Activated naive CD8-positive, alpha-beta T cell treated with anti-CD3 and anti-CD28 coated beads, Interleukin-2, amount 10 ng/mL, durations not matched to agents 7 days and 5 days (primary cell): Measurements from ENCODE around the gene FCMR. TPM values are rescaled to one million over a fixed set of nuclear protein-coding genes. Genes with fewer than 3 reads are reported as not detected.
A peak's percentile ranks its signal among the peaks of the same experiment; 100 is the strongest.
"Not testable (repeated sequence)": the region's sequence is repeated elsewhere in the genome, so short reads cannot be mapped to it uniquely, and the experiment has no call there.

Source experiments
- ATAC-seq: fragments of 150-1000 bp; cut with Tn5 transposase; one replicate; pipeline ENCODE4 v1.10.0; 2021; ENCODE audit warnings: low read depth, moderate library complexity
- POLR2A ChIA-PET: fragments of 350-600 bp; sonication (Branson Sonifier 250); formaldehyde crosslinking; loops from one replicate; lab custom pipeline; 2021; ENCODE audit warnings: antibody characterized with exemption; lab: Charles Lee
- DNase-seq: peaks from one replicate; pipeline ENCODE4 v3.0.0; 2021
- H3K27ac Mint-ChIP-seq: one replicate; pipeline ENCODE4 v1.8.0; 2022; ENCODE audit warnings: mild to moderate bottlenecking, mixed read lengths
- H3K27me3 Mint-ChIP-seq: one replicate; pipeline ENCODE4 v1.8.0; 2022; ENCODE audit warnings: mild to moderate bottlenecking, moderate library complexity, mixed read lengths
- H3K36me3 Mint-ChIP-seq: one replicate; pipeline ENCODE4 v1.8.0; 2021; ENCODE audit warnings: mild to moderate bottlenecking, mixed read lengths
- H3K4me1 Mint-ChIP-seq: one replicate; pipeline ENCODE4 v1.8.0; 2021; ENCODE audit warnings: mixed read lengths
- H3K4me3 Mint-ChIP-seq: one replicate; pipeline ENCODE4 v1.8.0; 2022; ENCODE audit warnings: mild to moderate bottlenecking, moderate library complexity, mixed read lengths
- H3K9me3 Mint-ChIP-seq: one replicate; pipeline ENCODE4 v1.8.0; 2021; ENCODE audit warnings: mixed read lengths
- total RNA-seq, 2 experiments: library from RNA; stranded (reverse); gene quantifications; one replicate each; pipeline ENCODE4 v1.2.3, GENCODE V29; 2021

Gene FCMR
- total RNA-seq, 2 experiments from 2014 or later = 145 to 159 TPM

DNA sequence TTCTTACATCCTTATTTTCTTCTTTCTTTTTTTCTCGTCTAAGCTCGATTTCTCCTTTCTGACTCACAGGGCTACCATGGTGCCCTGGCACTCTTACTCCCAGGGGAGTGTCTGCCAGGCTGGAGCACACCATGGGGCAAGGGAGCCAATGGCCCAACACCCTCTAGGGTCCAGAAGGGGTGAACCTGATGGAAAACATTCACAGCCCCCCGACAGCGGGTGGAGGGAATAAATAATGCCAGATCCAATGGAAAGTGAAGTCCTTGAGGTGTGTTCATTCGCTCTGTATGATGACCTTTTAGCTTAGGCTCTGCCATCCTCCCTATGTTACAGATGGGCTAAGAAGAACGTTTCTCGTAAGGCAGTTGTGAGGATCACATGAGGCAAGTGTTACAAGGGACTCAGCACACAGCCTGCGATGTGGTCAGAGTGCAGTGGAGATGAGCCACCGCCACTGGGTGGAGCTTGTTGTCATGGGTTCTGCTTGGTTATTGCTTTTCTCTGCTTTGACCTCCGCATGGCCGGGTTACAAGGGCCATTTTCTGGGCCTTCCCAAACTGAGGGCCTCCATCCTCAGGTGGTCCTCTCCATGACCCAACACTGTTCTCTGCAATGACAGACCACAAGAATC, 3.5 kb upstream of the FCMR start:
- Mint-ChIP-seq H3K4me3 (no peak overlapping the region), H3K36me3 (no peaks in the 10 kb centered on the region)
- ATAC-seq = peak; percentile 60

DNA sequence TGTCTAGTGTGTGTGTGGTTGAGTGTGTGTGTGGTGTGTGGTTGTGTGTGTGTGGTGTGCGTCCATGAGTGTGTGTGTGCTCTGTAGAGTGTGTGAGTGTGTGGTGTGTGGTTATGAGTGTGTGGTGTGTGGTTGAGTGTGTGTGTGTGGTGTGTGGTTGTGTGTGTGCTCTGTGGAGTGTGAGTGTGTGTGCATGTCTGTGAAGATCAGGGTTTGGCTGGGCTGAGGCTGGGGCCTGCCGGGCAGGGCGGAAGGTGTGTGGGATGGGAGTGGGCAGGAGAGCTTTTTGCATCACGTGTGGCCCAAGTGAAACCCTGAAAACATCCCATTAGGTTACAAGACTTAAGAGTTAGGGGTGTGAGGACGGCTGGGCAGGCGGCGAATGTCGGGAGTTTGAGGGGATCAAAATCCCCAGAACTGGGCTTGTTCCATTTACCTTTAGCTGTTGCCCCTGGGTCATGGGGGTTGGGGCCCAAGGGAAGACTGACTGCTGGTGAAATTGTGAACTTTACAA, 2.9 kb upstream of the FCMR start:
- Mint-ChIP-seq H3K4me1 (peaks cover 23% of the 10 kb centered on the region), H3K9me3 (no peaks in the 10 kb centered on the region), H3K36me3 (peaks cover 3% of the 10 kb centered on the region), H3K27ac (no peak overlapping the region), H3K4me3 (no peak overlapping the region), H3K27me3 (no peaks in the 10 kb centered on the region)
- no peak for ATAC-seq
- POLR2A ChIA-PET = interaction anchor here (0.7 to 2.6 kb wide), 6 partner anchors 8 to 144 kb away, joined by 3 to 10 read pairs (median 3); no protein-coding TSS in a partner anchor
- peak; percentile 56 for DNase-seq

More for the DNA sequence above, 3.5 kb upstream of the FCMR start:
- POLR2A ChIA-PET = interaction anchor here (1.0 to 2.6 kb wide), 5 partner anchors 9 to 55 kb away, joined by 3 to 10 read pairs (median 3); no protein-coding TSS in a partner anchor
- no peak overlapping the region for H3K27ac Mint-ChIP-seq
- H3K27me3 Mint-ChIP-seq = no peaks in the 10 kb centered on the region
- no peaks in the 10 kb centered on the region for H3K9me3 Mint-ChIP-seq
- peak; percentile 63 for DNase-seq
- H3K4me1 Mint-ChIP-seq = peaks cover 24% of the 10 kb centered on the region

DNA sequence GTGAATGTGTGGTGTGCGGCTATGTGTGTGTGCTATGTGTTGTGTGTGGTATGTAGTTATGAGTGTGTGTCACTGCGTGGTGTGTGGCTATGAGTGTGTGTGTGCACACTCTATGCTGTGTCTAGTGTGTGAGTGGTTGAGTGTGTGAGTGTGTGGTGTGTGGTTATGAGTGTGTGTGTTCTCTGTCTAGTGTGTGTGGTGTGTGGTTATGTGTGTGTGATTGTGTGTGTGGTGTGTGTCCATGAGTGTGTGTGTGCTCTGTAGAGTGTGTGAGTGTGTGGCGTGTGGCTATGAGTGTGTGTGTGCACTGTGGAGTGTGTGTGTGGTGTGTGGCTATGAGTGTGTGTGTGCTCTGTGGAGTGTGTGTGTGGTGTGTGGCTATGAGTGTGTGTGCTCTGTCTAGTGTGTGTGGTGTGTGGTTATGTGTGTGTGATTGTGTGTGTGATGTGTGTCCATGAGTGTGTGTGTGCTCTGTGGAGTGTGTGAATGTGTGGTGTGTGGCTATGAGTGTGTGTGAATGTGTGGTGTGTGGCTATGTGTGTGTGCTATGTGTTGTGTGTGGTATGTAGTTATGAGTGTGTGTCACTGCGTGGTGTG, 2.3 kb upstream of the FCMR start:
- H3K4me3 Mint-ChIP-seq, H3K9me3 Mint-ChIP-seq, H3K36me3 Mint-ChIP-seq, H3K27ac Mint-ChIP-seq, DNase-seq, ATAC-seq, H3K27me3 Mint-ChIP-seq: not testable (repeated sequence)
- POLR2A ChIA-PET = interaction anchor here (0.7 to 2.6 kb wide), 3 partner anchors 12 to 145 kb away, joined by 3 to 10 read pairs (median 3); no protein-coding TSS in a partner anchor
- peaks cover 25% of the 10 kb centered on the region for H3K4me1 Mint-ChIP-seq

DNA sequence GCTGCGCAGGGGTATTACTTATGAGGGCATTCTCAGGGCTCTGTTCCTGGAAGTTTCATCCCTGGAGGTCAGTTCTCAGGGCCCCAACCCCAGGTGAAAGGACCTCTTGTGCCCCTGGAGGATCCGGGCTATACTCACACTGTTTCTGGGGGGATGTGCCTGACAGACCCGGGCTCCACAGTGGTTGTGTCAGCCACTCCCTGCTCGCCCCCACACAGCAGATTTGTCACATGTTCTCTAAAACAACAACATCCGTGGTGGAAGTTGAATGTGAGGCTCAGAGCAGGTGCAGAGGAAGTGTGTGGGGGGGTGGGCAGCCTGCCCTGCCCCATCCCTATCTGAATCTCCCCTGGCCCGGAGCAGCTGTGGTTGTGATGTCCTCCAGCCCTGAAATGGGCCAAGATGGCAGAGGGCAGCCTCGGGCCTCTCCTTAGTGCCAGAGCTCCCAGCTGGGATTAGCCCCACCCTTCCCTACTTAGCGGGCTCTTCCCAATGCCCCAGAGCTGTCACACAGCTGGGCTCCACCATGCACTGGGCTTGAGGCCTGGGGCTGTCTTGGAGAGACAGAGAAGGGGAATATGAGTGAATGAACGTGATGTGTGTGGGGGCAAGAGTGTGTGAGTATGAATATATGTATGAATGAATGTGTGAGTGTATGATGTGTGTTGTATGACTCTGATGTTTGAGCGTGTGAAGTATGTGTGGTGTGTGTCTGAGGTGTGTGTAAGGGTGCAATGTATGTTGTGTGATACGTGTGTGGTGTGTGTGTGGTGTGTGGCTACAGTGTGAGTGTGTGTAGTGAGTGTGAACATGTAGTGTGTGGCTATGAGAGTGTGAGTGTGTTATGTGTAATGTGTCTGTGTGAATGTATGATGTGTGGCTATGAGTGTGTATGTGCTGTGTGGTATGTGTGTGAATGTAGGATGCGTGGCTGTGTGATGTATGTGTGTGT, 1.5 kb upstream of the FCMR start:
- H3K36me3 Mint-ChIP-seq = peaks cover 3% of the 10 kb centered on the region
- no peaks in the 10 kb centered on the region for H3K9me3 Mint-ChIP-seq
- H3K4me1 Mint-ChIP-seq = peaks cover 31% of the 10 kb centered on the region
- POLR2A ChIA-PET = interaction anchor here (1.2 to 3.5 kb wide), 5 partner anchors 11 to 127 kb away, joined by 3 to 21 read pairs (median 5); no protein-coding TSS in a partner anchor
- H3K27ac Mint-ChIP-seq = no peak overlapping the region
- peak; percentile 70 for DNase-seq
- peak; percentile 71 for ATAC-seq
- no peak overlapping the region for H3K4me3 Mint-ChIP-seq
- H3K27me3 Mint-ChIP-seq = no peaks in the 10 kb centered on the region

DNA sequence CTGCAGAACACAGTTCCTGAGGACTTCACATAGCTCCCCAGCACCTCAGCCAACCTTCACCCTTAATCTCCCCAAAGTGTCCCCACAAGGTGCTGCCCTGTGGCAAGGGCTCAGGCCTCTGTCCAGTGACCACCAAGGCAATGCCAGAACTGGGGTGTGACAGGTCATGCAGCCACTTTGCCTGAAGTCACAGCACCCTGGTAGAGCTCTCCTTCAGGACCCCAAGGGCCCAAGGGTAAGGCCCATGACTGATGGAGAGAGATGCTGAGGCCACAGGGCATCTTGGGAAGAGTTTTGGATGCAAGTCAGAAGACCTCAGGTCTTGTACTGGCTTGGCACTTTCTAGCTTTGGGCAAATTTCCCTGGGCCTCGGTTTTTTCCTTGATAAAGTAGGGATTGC, 783 bp upstream of the FCMR start:
- H3K27me3 Mint-ChIP-seq = no peaks in the 10 kb centered on the region
- POLR2A ChIA-PET = interaction anchor here (0.9 to 3.5 kb wide), 8 partner anchors 10 to 207 kb away, joined by 3 to 21 read pairs (median 6); no protein-coding TSS in a partner anchor
- no peak overlapping the region for H3K4me3 Mint-ChIP-seq
- DNase-seq (no peak), ATAC-seq (no peak)
- no peaks in the 10 kb centered on the region for H3K9me3 Mint-ChIP-seq
- no peak overlapping the region for H3K27ac Mint-ChIP-seq
- H3K4me1 Mint-ChIP-seq = peaks cover 38% of the 10 kb centered on the region
- H3K36me3 Mint-ChIP-seq = peaks cover 10% of the 10 kb centered on the region

DNA sequence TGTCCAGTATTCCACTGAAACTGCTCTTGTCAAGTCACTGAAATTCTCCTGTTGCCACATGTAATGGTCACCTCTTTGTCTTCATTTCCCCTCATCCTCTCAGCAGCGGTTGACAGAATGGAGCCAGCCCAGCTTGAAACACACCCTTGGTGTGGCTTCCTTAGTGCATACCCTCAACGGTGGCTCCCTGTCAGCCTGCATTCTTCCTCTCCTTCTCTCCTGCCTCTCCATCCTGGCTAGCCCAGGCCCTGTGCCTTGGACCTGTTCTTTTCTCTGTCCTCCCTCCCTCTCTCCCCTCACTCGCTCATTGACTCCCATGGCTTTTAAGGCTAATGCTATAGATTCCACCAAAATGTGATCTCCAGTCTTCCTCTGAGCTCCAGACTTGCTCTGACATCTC, 3.7 kb downstream of the FCMR start:
- Mint-ChIP-seq H3K9me3 (no peaks in the 10 kb centered on the region), H3K27me3 (no peaks in the 10 kb centered on the region), H3K27ac (peak overlapping the region; percentile 78), H3K4me3 (peak overlapping the region; percentile 64), H3K36me3 (peaks cover 39% of the 10 kb centered on the region), H3K4me1 (peaks cover 68% of the 10 kb centered on the region)
- DNase-seq (no peak), ATAC-seq (no peak)
- POLR2A ChIA-PET = interaction anchor here (0.9 to 2.0 kb wide), 2 partner anchors 9 kb away, joined by 3 to 7 read pairs; no protein-coding TSS in a partner anchor

DNA sequence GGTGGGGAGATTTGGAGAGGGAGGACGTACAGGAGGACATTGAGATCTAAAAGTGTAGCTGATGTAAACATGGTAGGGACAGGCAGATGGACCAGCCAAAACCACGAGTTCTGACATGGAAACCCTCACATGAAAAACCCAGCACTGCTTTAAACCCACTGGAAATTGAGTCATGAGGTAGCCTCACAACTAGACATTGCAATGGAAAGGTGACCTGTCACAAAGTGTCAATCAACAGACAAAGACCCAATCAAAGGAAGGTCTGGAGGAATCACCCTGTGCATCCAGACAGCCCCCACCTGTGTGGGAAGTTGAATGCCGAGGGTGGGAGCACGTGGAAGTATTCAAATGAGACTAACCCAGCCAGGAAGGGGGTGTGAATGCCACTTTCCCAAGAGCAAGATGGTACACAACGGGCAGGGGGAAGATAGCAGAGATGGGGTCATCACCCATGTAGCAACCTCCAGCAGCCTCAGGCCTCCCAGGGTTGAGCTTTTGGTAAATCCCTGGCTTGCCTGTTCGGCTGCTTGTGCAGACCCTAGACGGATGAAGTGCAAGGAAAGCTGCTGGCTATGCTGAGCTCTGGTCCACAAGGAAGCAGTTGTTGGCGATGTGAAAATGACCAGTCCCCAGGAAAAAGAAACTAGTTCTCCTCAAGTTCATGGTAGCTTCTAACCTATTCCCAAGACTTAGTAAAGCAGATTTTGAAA, 5.6 kb downstream of the FCMR start:
- no peak for DNase-seq
- H3K36me3 Mint-ChIP-seq = peaks cover 52% of the 10 kb centered on the region
- no peak for ATAC-seq
- H3K4me3 Mint-ChIP-seq = peak overlapping the region; percentile 64
- H3K27me3 Mint-ChIP-seq = no peaks in the 10 kb centered on the region
- POLR2A ChIA-PET = interaction anchor here (0.7 to 1.5 kb wide), 4 partner anchors 9 to 66 kb away, joined by 3 to 4 read pairs (median 4); no protein-coding TSS in a partner anchor
- no peaks in the 10 kb centered on the region for H3K9me3 Mint-ChIP-seq
- H3K27ac Mint-ChIP-seq = peak overlapping the region; percentile 62
- H3K4me1 Mint-ChIP-seq = peaks cover 73% of the 10 kb centered on the region

DNA sequence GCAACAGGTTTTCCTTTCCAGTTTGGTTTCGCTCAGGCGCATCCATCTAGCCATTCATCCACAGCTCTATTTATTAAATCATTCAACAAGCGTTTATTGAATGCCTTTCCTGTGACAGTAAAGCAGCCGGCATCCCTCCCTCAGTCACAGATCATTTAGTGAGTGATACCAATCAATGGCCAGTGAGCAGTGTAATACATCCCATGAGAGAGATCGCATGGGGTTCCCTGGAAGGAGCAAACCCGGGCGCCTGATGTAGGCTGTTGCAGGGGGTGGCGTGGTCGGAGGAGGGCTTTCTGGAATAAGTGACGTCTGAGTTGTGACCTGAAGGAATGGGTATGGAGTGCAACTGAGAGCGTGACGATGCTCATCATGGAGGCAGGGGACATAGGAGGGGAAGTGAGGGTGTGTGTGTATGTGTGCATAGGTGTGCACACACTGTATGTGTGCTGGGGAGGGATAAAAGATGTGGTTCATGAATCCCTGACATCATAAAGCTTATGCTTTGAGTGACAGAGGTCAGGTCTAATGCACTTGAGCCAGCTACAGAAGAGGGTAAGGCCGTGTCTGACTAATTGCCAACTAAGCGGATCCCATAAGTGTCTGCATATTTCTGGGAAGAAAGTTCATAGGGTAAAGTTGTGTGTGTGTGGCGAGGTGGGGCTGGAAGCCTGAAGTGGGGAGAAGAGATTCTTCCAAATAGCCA, 6.6 kb downstream of the FCMR start:
- Mint-ChIP-seq H3K4me3 (peak overlapping the region; percentile 3), H3K36me3 (peaks cover 52% of the 10 kb centered on the region), H3K27ac (no peak overlapping the region), H3K27me3 (no peaks in the 10 kb centered on the region), H3K4me1 (peaks cover 71% of the 10 kb centered on the region), H3K9me3 (no peaks in the 10 kb centered on the region)
- POLR2A ChIA-PET = no interaction called here
- DNase-seq (no peak), ATAC-seq (no peak)

DNA sequence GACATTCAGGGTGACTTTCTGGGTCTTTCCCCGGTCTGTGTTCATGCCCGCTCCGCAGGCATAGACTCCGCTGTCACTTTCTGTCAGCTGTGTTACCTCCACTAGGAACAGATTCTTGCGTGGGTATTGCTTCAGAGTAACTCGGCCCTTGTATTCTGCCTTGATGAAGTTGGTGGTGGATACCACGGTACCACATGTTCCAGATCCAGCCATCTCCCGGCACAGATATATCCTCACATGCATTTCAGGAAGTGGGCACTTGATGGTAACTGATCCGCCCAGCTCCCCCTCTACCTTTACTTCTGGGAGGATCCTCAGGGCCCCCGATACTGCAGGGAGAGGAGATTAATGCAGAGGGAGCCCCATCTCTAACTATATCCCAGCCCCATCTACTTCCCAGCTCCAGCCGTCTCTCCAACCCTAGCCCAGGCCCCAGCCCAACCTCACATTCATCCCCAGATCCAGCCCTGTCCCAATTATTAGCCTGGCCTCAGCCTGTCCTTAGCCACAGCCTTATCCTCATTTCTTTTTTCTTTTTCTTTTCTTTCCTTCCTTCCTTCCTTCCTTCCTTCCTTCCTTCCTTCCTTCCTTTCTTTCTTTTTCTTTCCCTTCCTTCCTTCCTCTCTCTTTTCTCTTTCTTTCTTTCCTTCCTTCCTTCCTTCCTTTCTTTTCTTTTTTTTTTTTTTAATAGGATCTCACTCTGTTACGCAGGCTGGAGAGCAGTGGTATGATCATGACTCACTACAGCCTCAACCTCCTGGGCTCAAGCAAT, 7.8 kb downstream of the FCMR start:
- DNase-seq (no peak), ATAC-seq (no peak)
- Mint-ChIP-seq H3K4me3 (no peak overlapping the region), H3K27me3 (no peaks in the 10 kb centered on the region), H3K27ac (peak overlapping the region; percentile 22), H3K36me3 (peaks cover 50% of the 10 kb centered on the region), H3K4me1 (peaks cover 64% of the 10 kb centered on the region), H3K9me3 (no peaks in the 10 kb centered on the region)
- POLR2A ChIA-PET = interaction anchor here (1.0 kb wide), 1 partner anchor 179 kb away, joined by 4 read pairs; no protein-coding TSS in a partner anchor

DNA sequence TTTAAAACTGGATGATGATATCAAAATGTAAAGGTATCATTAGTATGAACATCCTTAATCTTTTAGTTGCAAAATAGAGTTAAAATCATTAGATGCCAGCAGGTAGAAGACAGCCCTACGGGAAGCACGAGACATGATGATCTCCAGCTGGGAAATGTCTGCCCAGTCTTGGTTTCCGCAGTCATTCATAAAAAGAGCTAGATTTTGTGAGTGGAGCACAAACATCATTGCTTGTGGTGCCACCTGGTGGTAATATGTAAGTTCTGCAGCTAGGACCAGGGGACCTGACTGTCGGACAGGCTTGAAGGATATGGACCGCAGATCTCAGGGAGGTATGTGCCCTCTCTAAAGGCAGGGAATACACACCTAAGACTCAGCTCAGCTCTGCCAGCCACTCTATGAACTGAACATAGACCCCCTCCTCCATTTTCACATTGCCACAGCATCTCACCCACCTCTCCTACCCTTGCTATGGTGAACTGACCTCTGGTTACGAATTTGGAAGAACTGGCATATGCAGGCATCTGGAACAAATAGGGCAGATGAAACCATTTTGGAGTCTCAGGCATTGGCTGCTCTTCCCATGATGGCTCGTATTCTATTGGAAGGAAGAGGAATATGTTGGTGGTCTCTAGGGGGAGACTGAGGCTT, 9.2 kb downstream of the FCMR start:
- H3K4me1 Mint-ChIP-seq = peaks cover 57% of the 10 kb centered on the region
- peaks cover 48% of the 10 kb centered on the region for H3K36me3 Mint-ChIP-seq
- no peaks in the 10 kb centered on the region for H3K27me3 Mint-ChIP-seq
- no peak overlapping the region for H3K27ac Mint-ChIP-seq
- no peak overlapping the region for H3K4me3 Mint-ChIP-seq
- DNase-seq (no peak), ATAC-seq (peak; percentile 43)
- no peaks in the 10 kb centered on the region for H3K9me3 Mint-ChIP-seq
- POLR2A ChIA-PET = interaction anchor here (0.6 to 2.2 kb wide), 5 partner anchors 9 to 198 kb away, joined by 3 to 14 read pairs (median 10); partner anchors contain the start of gene FCMR
